Neural cell (in vitro differentiated cells): ENCODE results near the gene C11orf24.

Experiments
- TAF1 ChIP-seq: IDR thresholded peaks from 2 replicates; pipeline ENCODE4 v1.6.1; 2012; ENCODE audit warnings: low read depth
- TF ChIP-seq, protein P1 (sequence below): fragments of 450-650 bp; IDR thresholded peaks from 2 replicates; pipeline ENCODE4 v1.5.1; 2014; ENCODE audit warnings: antibody characterized with exemption, mild to moderate bottlenecking, moderate library complexity; ENCODE audit not compliant: poor library complexity, severe bottlenecking

DNA sequence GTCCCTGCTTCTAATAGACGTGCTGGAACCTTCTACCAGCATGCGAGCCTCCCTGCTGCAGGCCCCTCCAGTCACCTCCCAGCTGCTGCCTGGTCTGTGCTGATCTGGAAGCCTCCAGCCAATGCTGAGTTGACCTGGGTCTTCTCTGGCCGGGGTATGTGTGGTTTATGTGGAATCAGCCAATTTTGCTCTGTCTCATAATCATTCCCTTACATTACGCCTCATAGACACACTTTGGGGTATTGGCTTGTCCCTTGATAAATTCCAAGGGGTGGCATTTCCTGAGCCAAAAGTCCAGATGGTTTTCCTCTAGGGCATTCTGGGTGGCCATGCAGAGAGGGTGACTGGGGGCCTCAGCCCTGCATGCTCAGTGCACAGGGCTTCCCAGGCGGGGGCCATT, 50.4 kb downstream of the C11orf24 start:
- TF ChIP-seq TAF1, result no peak
- TF ChIP-seq, protein P1, sequence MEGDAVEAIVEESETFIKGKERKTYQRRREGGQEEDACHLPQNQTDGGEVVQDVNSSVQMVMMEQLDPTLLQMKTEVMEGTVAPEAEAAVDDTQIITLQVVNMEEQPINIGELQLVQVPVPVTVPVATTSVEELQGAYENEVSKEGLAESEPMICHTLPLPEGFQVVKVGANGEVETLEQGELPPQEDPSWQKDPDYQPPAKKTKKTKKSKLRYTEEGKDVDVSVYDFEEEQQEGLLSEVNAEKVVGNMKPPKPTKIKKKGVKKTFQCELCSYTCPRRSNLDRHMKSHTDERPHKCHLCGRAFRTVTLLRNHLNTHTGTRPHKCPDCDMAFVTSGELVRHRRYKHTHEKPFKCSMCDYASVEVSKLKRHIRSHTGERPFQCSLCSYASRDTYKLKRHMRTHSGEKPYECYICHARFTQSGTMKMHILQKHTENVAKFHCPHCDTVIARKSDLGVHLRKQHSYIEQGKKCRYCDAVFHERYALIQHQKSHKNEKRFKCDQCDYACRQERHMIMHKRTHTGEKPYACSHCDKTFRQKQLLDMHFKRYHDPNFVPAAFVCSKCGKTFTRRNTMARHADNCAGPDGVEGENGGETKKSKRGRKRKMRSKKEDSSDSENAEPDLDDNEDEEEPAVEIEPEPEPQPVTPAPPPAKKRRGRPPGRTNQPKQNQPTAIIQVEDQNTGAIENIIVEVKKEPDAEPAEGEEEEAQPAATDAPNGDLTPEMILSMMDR, result no peak
